H1 (cell line): ENCODE data around the gene UBL5.

Experiments used
- BCL11A ChIP-seq, 2 experiments: IDR thresholded peaks; one replicate each; pipeline ENCODE4 v1.6.1; 2011; ENCODE audit warnings: low read depth in 2 of 2, low read length in 2 of 2, mild to moderate bottlenecking in 2 of 2
- EZH2 ChIP-seq: fragments of 200-600 bp; sonication (generic); IDR thresholded peaks from 2 replicates; pipeline ENCODE4 v1.7.1; 2012; ENCODE audit warnings: low read depth, mild to moderate bottlenecking, moderate library complexity, low read length, inconsistent platforms; ENCODE audit not compliant: severe bottlenecking
- HDAC6 ChIP-seq: IDR thresholded peaks from one replicate; pipeline ENCODE4 v1.7.1; 2012; ENCODE audit warnings: low read depth, mild to moderate bottlenecking, inconsistent platforms, low read length, moderate library complexity
- JUND ChIP-seq: IDR thresholded peaks from 2 replicates; pipeline ENCODE4 v1.6.1; 2011; ENCODE audit warnings: mild to moderate bottlenecking, improper control_type of control experiment, low read length
- TAF1 ChIP-seq: IDR thresholded peaks from 2 replicates; pipeline ENCODE4 v1.6.1; 2011; ENCODE audit warnings: mild to moderate bottlenecking, low read depth, low read length
- TF ChIP-seq, protein P1 (sequence below): IDR thresholded peaks from 2 replicates; pipeline ENCODE4 v1.6.1; 2012; ENCODE audit warnings: inconsistent platforms

DNA sequence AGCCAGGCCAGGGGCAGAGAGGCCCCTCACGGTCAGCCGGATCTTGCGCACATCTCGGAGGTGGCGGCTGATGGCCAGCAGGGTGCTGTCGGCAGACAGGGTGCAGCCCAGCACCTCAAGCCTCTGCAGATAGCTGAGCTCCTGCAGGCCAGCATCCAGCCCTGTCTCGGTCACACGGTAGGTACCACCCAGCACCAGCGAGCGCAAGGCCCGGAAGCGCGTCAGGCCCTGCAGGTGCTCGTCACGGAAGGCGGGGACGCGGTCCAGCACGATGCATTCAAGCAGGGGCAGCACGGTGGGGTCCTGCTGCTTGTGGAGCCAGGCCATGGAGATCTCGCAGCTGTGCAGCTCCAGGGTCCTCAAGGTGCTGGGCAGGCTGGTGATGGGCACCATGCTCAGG, 16.6 kb upstream of the UBL5 start:
- TF ChIP-seq HDAC6 (no peak), EZH2 (no peak), JUND (no peak), BCL11A (IDR thresholded peaks at IDR 0.05; ENCODE audit: low read depth in 2 of 2, low read length in 2 of 2) (no peak), TAF1 (no peak)
- TF ChIP-seq, protein P1, sequence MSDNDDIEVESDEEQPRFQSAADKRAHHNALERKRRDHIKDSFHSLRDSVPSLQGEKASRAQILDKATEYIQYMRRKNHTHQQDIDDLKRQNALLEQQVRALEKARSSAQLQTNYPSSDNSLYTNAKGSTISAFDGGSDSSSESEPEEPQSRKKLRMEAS: no peak
